Sigmoid colon (tissue), 7 donors: ENCODE results near the gene FGGY. TPM values are rescaled to one million over a fixed set of nuclear protein-coding genes. Genes with fewer than 3 reads are reported as not detected.

Experiments used
- DNase-seq: peaks from one replicate; pipeline ENCODE4 v3.0.0-alpha.2; 2019
- H3K27ac ChIP-seq, 4 donors: fragments of 200-600 bp; sonication (generic); one replicate each; pipeline ENCODE4 v1.5.1; 2016 to 2019; ENCODE audit warnings: mild to moderate bottlenecking in 1 of 4
- H3K27me3 ChIP-seq, 3 donors: fragments of 200-600 bp; sonication (generic); one replicate each; pipeline ENCODE4 v1.5.1; 2019; ENCODE audit warnings: mild to moderate bottlenecking in 1 of 3
- H3K36me3 ChIP-seq, 4 donors: fragments of 200-600 bp; sonication (generic); one replicate each; pipeline ENCODE4 v1.5.1; 2016 to 2019
- H3K4me1 ChIP-seq, 4 donors: fragments of 200-600 bp; sonication (generic); one replicate each; pipeline ENCODE4 v1.5.1; 2017 to 2019
- H3K4me3 ChIP-seq, 4 donors: fragments of 200-600 bp; sonication (generic); one replicate each; pipeline ENCODE4 v1.5.1; 2017 to 2019; ENCODE audit warnings: mild to moderate bottlenecking in 2 of 4, moderate library complexity in 1 of 4
- H3K9me3 ChIP-seq, 4 donors: fragments of 200-600 bp in 3 of 4; sonication (generic) in 3 of 4; one replicate each; pipeline versions ENCODE4 v1.5.1 to v1.6.1; 2013 to 2019
- EP300 ChIP-seq, 4 donors: sonication (generic); formaldehyde crosslinking; IDR thresholded peaks; one replicate each; pipeline ENCODE4 v1.6.1; 2017; ENCODE audit warnings: antibody characterized with exemption in 4 of 4
- POLR2A ChIP-seq, 2 donors: fragments of 450-650 bp; IDR thresholded peaks; one replicate each; pipeline ENCODE4 v1.6.1; 2016; ENCODE audit warnings: antibody characterized with exemption in 2 of 2, mild to moderate bottlenecking in 2 of 2, moderate library complexity in 2 of 2
- POLR2AphosphoS5 ChIP-seq, 4 donors: sonication (generic); formaldehyde crosslinking; IDR thresholded peaks; one replicate each; pipeline ENCODE4 v1.6.1; 2017; ENCODE audit warnings: antibody characterized with exemption in 4 of 4
- WGBS, 2 donors: extraction: QIAGEN DNeasy Blood & Tissue Kit; methylation state at CpG; one replicate each; pipeline ENCODE4 v1.1.7; 2013; 5-methylcytosine and 5-hydroxymethylcytosine counted together
- intact Hi-C: fragments of 100-400 bp; cut with DNase I; formaldehyde crosslinking; loops from one replicate; pipeline ENCODE4 v1.15.1; 2023
- polyA plus RNA-seq, 3 donors: library from polyadenylated mRNA; stranded (reverse); fragments of 200-250 nt; gene quantifications; one replicate each; pipeline ENCODE4 v1.2.3, GENCODE V29; 2013
- total RNA-seq, 4 donors: library from RNA; depleted of rRNA; stranded (reverse); fragments of >200 nt; gene quantifications; one replicate each; pipeline ENCODE4 v1.1.0, GENCODE V29; 2016
- TF ChIP-seq, protein P1 (sequence below), 4 experiments: fragments of 450-650 bp in 3 of 4; fragments of 200-600 bp in 1 of 4; IDR thresholded peaks; one replicate each; pipeline ENCODE4 v1.5.1; 2016 to 2019; ENCODE audit warnings: antibody characterized with exemption in 4 of 4, mild to moderate bottlenecking in 3 of 4, moderate library complexity in 2 of 4
- donor health status: healthy with polysubstance abuse.
- donor health status: Bipolar disorder and iron deficiency.
- donor health status: healthy.

The FGGY gene
- total and polyA plus RNA-seq, 7 donors: 4.8 to 54.1 (median 20.5) TPM

DNA sequence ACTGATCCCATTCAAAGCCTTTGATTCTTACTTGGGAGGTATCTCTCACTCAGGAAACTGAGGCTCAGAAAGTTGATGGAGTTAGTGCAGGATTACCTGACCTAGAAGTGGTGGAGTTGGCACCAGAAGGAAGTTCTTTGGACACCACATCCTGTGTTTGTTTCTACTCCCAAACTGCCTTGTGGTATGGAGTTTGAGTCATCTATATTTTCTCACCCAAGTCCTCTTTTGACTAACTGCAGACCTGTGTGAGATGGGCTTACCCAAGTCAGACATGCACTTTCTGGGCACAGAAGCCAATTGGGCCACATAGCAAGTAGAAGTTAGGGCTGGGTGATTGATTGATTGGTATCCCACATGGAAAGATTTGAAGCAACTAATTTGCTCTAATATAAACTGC, 36.1 kb downstream of the FGGY start:
- DNase-seq: no peak

DNA sequence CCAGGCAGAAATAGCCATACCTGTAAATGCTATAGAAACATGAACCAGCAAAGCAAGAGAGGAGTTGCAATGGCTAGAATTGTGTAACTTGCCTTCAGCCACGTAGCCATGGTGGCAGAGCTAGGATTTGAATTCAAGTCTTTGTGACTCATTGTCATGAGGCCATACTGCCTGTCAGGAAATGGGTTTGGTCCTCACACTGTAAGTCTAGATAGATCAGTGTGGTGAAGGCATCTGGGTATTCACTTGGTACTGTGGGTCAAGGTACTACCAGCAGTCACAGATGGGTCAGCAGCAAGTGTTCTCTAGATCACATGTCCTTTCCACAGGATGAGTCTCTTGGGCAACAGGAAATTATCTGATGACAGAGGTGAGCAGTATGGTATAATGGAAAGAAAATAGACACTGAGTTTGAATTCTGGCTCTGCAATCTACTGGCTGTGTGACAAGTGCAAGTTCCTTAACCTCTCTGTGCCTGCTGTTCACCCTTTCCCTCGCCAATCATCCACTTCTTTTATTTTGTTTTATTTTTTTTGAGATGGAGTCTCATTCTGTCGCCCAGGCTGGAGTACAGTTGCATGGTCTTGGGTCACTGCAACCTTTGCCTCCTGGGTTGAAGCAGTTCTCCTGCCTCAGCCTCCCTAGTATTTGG, 36.9 kb downstream of the FGGY start:
- Histone ChIP-seq H3K27ac (no peak overlapping the region), H3K36me3 (no peaks in the 10 kb centered on the region), H3K27me3 (no peaks in the 10 kb centered on the region), H3K9me3 (no peaks in the 10 kb centered on the region), H3K4me3 (no peak overlapping the region), H3K4me1 (no peaks in the 10 kb centered on the region)
- DNase-seq: no peak
- 87 to 92% methylated on average over 3 of the region's 3 CpGs for WGBS, 2 donors
- TF ChIP-seq POLR2A (IDR thresholded peaks at IDR 0.05) (no peak), POLR2AphosphoS5 (IDR thresholded peaks at IDR 0.05) (no peak), EP300 (IDR thresholded peaks at IDR 0.05) (no peak)
- TF ChIP-seq, protein P1, sequence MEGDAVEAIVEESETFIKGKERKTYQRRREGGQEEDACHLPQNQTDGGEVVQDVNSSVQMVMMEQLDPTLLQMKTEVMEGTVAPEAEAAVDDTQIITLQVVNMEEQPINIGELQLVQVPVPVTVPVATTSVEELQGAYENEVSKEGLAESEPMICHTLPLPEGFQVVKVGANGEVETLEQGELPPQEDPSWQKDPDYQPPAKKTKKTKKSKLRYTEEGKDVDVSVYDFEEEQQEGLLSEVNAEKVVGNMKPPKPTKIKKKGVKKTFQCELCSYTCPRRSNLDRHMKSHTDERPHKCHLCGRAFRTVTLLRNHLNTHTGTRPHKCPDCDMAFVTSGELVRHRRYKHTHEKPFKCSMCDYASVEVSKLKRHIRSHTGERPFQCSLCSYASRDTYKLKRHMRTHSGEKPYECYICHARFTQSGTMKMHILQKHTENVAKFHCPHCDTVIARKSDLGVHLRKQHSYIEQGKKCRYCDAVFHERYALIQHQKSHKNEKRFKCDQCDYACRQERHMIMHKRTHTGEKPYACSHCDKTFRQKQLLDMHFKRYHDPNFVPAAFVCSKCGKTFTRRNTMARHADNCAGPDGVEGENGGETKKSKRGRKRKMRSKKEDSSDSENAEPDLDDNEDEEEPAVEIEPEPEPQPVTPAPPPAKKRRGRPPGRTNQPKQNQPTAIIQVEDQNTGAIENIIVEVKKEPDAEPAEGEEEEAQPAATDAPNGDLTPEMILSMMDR (IDR thresholded peaks at IDR 0.05): no peak
- intact Hi-C loops: no loop called here

More for the DNA sequence above, 36.1 kb downstream of the FGGY start:
- Histone ChIP-seq H3K27me3 (no peaks in the 10 kb centered on the region), H3K9me3 (no peaks in the 10 kb centered on the region), H3K4me3 (no peak overlapping the region), H3K36me3 (no peaks in the 10 kb centered on the region), H3K4me1 (no peaks in the 10 kb centered on the region), H3K27ac (no peak overlapping the region)
- intact Hi-C loops: no loop called here
- TF ChIP-seq EP300 (IDR thresholded peaks at IDR 0.05) (no peak), POLR2AphosphoS5 (IDR thresholded peaks at IDR 0.05) (no peak), POLR2A (IDR thresholded peaks at IDR 0.05) (no peak)
- TF ChIP-seq, protein P1 (IDR thresholded peaks at IDR 0.05): no peak

DNA sequence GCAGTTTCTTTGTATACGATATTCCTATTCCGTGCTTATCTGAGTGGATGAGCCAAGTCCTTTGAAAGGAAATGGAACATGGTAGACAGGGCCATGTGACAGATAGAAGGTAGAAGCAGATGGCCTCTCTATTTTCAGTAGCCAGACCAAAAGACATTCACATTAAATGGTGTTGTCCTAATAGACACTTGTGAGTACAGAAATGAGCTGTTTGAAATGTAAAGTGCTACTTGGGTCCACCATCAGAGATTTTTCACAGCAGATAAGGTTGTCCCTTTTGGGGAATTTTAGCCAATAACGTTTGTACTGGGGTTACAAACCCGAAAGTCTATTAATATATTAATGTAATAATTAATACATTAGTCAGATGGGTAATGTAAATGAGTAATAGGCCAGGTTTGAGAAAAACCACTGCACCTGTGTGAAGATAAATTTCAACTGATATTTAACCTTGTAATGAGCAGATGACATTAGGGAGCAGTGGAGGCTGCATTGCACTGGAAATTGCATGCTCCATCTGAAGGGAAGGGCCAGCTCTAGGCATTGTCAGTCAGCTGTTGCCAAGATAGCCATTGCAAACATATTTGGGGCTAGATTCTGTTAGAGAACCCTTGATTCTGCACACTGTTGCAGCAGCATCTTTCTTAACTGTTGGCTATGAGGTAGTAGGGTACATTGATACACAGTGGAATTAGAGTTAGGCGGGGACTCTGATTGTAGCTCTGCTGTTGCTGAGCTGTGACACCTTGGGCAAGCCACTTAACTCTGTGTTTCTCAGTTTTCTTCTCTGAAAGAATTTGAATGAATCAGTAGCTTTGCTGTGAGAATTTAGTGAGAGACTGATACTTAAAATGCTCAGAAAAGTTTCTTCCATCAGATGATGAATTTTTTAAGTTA, 43.8 kb downstream of the FGGY start:
- no peaks in the 10 kb centered on the region for H3K27me3 ChIP-seq
- intact Hi-C loops: no loop called here
- H3K4me1 ChIP-seq: peaks cover 0 to 2% (median 0%) of the 10 kb centered on the region in 4 donors
- no peak for DNase-seq
- no peak overlapping the region for H3K4me3 ChIP-seq
- 92 to 93% methylated on average over 5 of the region's 5 CpGs for WGBS, 2 donors
- no peaks in the 10 kb centered on the region for H3K9me3 ChIP-seq
- no peak for TF ChIP-seq POLR2A (IDR thresholded peaks at IDR 0.05)
- no peak for TF ChIP-seq POLR2AphosphoS5 (IDR thresholded peaks at IDR 0.05)
- TF ChIP-seq, protein P1 (IDR thresholded peaks at IDR 0.05): no peak
- no peak for TF ChIP-seq EP300 (IDR thresholded peaks at IDR 0.05)
- H3K27ac ChIP-seq: no peak overlapping the region
- H3K36me3 ChIP-seq: no peaks in the 10 kb centered on the region

DNA sequence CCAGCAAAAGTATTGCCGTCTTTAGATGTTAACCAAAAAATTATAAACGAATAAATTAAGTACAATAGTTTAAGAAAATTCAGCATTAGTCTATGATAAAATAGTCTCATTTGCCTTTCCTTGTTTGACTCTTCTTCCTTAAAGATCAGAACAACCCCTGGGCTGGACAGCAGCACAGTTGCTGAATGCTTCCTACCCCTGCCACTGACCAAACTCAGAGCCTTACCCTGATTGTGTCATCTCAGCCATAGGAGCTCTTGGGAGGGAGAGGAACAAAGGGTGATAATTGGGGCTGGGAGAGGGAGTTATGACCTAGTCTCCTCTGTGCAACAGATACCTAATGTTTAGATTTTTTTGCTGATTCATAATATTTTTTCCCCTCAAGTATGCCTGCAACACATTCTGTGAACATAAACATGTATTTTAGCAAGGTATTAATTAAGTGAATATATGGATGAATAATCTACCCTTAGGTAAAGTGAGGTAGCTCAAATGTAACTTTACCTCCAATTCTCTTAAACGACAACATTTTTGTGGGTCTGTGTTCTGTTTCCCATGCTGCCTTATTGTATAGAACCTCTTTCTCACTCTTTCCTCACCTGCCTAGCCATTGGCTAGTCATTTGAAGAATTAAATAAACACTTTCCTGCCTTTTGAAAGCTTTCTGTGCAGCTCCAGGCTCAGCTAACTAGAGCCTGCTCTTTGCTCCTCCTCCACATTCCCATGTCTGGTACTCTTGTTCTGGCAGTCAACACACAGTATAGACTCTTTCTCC, 46.1 kb downstream of the FGGY start:
- no peak overlapping the region for H3K27ac ChIP-seq
- H3K9me3 ChIP-seq: no peaks in the 10 kb centered on the region
- H3K4me3 ChIP-seq: no peak overlapping the region
- 94 to 96% methylated on average over 3 of the region's 3 CpGs for WGBS, 2 donors
- DNase-seq: no peak
- intact Hi-C loops: no loop called here
- no peaks in the 10 kb centered on the region for H3K27me3 ChIP-seq
- H3K36me3 ChIP-seq: no peaks in the 10 kb centered on the region
- TF ChIP-seq POLR2AphosphoS5 (IDR thresholded peaks at IDR 0.05) (no peak), EP300 (IDR thresholded peaks at IDR 0.05) (no peak), POLR2A (IDR thresholded peaks at IDR 0.05) (no peak)
- TF ChIP-seq, protein P1 (IDR thresholded peaks at IDR 0.05): no peak
- H3K4me1 ChIP-seq: peaks cover 0 to 2% (median 0%) of the 10 kb centered on the region in 4 donors
